Panc1 (cell line): ENCODE measurements around the gene PDE9A. TPM values are rescaled to one million over a fixed set of nuclear protein-coding genes. Genes with fewer than 3 reads are reported as not detected.

Source experiments
- ATAC-seq: fragments of 200-7000 bp; cut with Tn5 transposase; 2 replicates; pipeline ENCODE4 v1.9.1; 2020; ENCODE audit warnings: mild to moderate bottlenecking, moderate library complexity
- BruUV-seq: library from RNA; stranded (reverse); fragments of 400-500 nt; replicated peaks from 2 replicates; lab custom pipeline; 2021; lab: Mats Ljungman, UMichigan
- CTCF ChIA-PET: fragments of 300-600 bp; sonication (Branson Sonifier 250); formaldehyde crosslinking; loops from one replicate; lab custom pipeline; 2022; ENCODE audit warnings: antibody characterized with exemption; lab: Charles Lee
- POLR2A ChIA-PET: fragments of 300-600 bp; sonication (Branson Sonifier 250); formaldehyde crosslinking; loops from one replicate; lab custom pipeline; 2022; ENCODE audit warnings: antibody characterized with exemption; lab: Charles Lee
- DNase-seq: peaks from one replicate; pipeline ENCODE4 v3.0.0-alpha.2; 2010; ENCODE audit warnings: low read depth, low spot score
- H3K27ac ChIP-seq: 2 replicates; pipeline ENCODE4 v1.5.1; 2011; ENCODE audit warnings: mild to moderate bottlenecking, low read length, inconsistent platforms
- H3K27me3 ChIP-seq: fragments of 200-500 bp; sonication (Bioruptor generic); 2 replicates; pipeline ENCODE4 v1.6.0; 2014; ENCODE audit warnings: low read length, inconsistent platforms; ENCODE audit not compliant: control insufficient read depth, insufficient read depth
- H3K36me3 ChIP-seq: fragments of 200-500 bp; sonication (Bioruptor generic); 2 replicates; pipeline ENCODE4 v1.5.1; 2014; ENCODE audit warnings: inconsistent platforms, mild to moderate bottlenecking, low read length, moderate library complexity; ENCODE audit not compliant: control insufficient read depth, insufficient read depth
- H3K4me1 ChIP-seq: 2 replicates; pipeline ENCODE4 v1.5.1; 2011; ENCODE audit warnings: inconsistent platforms, mild to moderate bottlenecking, low read length, moderate library complexity; ENCODE audit not compliant: control insufficient read depth, insufficient read depth
- H3K4me3 ChIP-seq, 2 experiments: 2 replicates each; pipeline ENCODE4 v1.5.1; 2011 to 2012; ENCODE audit warnings: low read depth in 2 of 2, low read length in 2 of 2, mild to moderate bottlenecking in 2 of 2, inconsistent platforms in 1 of 2, moderate library complexity in 1 of 2
- H3K9me3 ChIP-seq: fragments of 200-500 bp; sonication (Bioruptor generic); 2 replicates; pipeline ENCODE4 v1.5.1; 2014; ENCODE audit warnings: low read depth, mild to moderate bottlenecking, inconsistent platforms, low read length, moderate library complexity; ENCODE audit not compliant: control insufficient read depth, insufficient read depth
- CTCF ChIP-seq: fragments of 450-650 bp; IDR thresholded peaks from 2 replicates; pipeline ENCODE4 v1.5.1; 2017; ENCODE audit warnings: mild to moderate bottlenecking
- POLR2AphosphoS5 ChIP-seq: IDR thresholded peaks from 2 replicates; pipeline ENCODE4 v1.6.1; 2012; ENCODE audit warnings: mild to moderate bottlenecking, low read depth, low read length, moderate library complexity
- REST ChIP-seq, 2 experiments: IDR thresholded peaks; 2 replicates each; pipeline ENCODE4 v1.6.1; 2011 to 2012; ENCODE audit warnings: low read depth in 2 of 2, control low read depth in 1 of 2, low read length in 1 of 2, mild to moderate bottlenecking in 1 of 2, moderate library complexity in 1 of 2; ENCODE audit not compliant: insufficient read depth in 1 of 2
- SIN3A ChIP-seq: IDR thresholded peaks from 2 replicates; pipeline ENCODE4 v1.6.1; 2012; ENCODE audit warnings: low read depth, mild to moderate bottlenecking, low read length, moderate library complexity, borderline replicate concordance; ENCODE audit not compliant: insufficient read depth
- TCF7L2 ChIP-seq: IDR thresholded peaks from 2 replicates; pipeline ENCODE4 v1.6.1; 2011; ENCODE audit warnings: mild to moderate bottlenecking, low read depth, low read length, inconsistent platforms
- in situ Hi-C: cut with HindIII; loops from 2 replicates; pipeline ENCODE4 v1.10.0; 2016; ENCODE audit warnings: low sequenced_read_pairs, low pct_unique_long_range_greater_than_20kb
- intact Hi-C: fragments of 100-400 bp; cut with micrococcal nuclease; formaldehyde crosslinking; loops from one replicate; pipeline ENCODE4 v1.10.0; 2022; ENCODE audit not compliant: unreplicated experiment
- total RNA-seq: library from RNA; stranded (reverse); gene quantifications from one replicate; pipeline ENCODE4 v1.2.1, GENCODE V29; 2021; ENCODE audit not compliant: unreplicated experiment

Gene PDE9A
- total RNA-seq, 1 experiment from 2014 or later = 0.72 TPM

- no peak overlapping the region for H3K27ac ChIP-seq
- ATAC-seq (no peak), DNase-seq (no peak)
- ChIA-PET POLR2A (no interaction called here), CTCF (no interaction called here)
- no TSS peak for BruUV-seq
- intact Hi-C loops (no loop called here), in situ Hi-C loops (no loop called here)
- no peaks in the 10 kb centered on the region for H3K9me3 ChIP-seq
- no peaks in the 10 kb centered on the region for H3K36me3 ChIP-seq
- TF ChIP-seq SIN3A (no peak), TCF7L2 (no peak), REST (IDR thresholded peaks at IDR 0.05; ENCODE audit: insufficient read depth in 1 of 2, low read depth in 2 of 2, low read length in 1 of 2) (no peak), CTCF (no peak), POLR2AphosphoS5 (no peak)
- no peaks in the 10 kb centered on the region for H3K4me1 ChIP-seq
- no peaks in the 10 kb centered on the region for H3K27me3 ChIP-seq
- H3K4me3 ChIP-seq = no peak overlapping the region
Measured at GRCh38 chr21:42632771-42633690, 20.4 kb upstream of the PDE9A start.

- Histone ChIP-seq H3K36me3 (no peaks in the 10 kb centered on the region), H3K27me3 (no peaks in the 10 kb centered on the region), H3K9me3 (no peaks in the 10 kb centered on the region), H3K27ac (no peak overlapping the region), H3K4me3 (no peak overlapping the region), H3K4me1 (no peaks in the 10 kb centered on the region)
- no TSS peak for BruUV-seq
- POLR2A ChIA-PET = no interaction called here
- no peak for ATAC-seq
- TF ChIP-seq REST (IDR thresholded peaks at IDR 0.05; ENCODE audit: insufficient read depth in 1 of 2, low read depth in 2 of 2, low read length in 1 of 2) = no peak
- no peak for DNase-seq
- CTCF ChIA-PET = no interaction called here
- in situ Hi-C loops (no loop called here), intact Hi-C loops (no loop called here)
Measured at GRCh38 chr21:42633858-42634257, 19.6 kb upstream of the PDE9A start.
